GM12878 (cell line): Measurements from ENCODE around the gene FAXC. TPM values are rescaled to one million over a fixed set of nuclear protein-coding genes. Genes with fewer than 3 reads are reported as not detected.

Experiments used
- ATAC-seq: fragments of 200-7000 bp; cut with Tn5 transposase; 3 replicates; pipeline ENCODE4 v1.9.1; 2020; ENCODE audit warnings: mild to moderate bottlenecking, moderate library complexity
- BruUV-seq: library from RNA; stranded (reverse); fragments of 400-500 nt; replicated peaks from 2 replicates; lab custom pipeline; 2021; lab: Mats Ljungman, UMichigan
- CTCF ChIA-PET: fragments of 300-600 bp; sonication (Branson Sonifier 250); formaldehyde crosslinking; extraction: SDS; loops from one replicate; lab custom pipeline; 2021; ENCODE audit warnings: inconsistent platforms; lab: Yijun Ruan, JAX
- POLR2A ChIA-PET: fragments of 350-600 bp; formaldehyde crosslinking; extraction: SDS; loops from one replicate; lab custom pipeline; 2021; ENCODE audit warnings: inconsistent platforms; lab: Charles Lee
- RAD21 ChIA-PET: fragments of 300-600 bp; sonication (Branson Sonifier 250); formaldehyde crosslinking; loops from one replicate; lab custom pipeline; 2023; ENCODE audit warnings: antibody characterized with exemption; ENCODE audit not compliant: unreplicated experiment; lab: Charles Lee
- SMC1A ChIA-PET: fragments of 300-600 bp; sonication (Branson Sonifier 250); formaldehyde crosslinking; loops from one replicate; lab custom pipeline; 2023; ENCODE audit not compliant: unreplicated experiment, uncharacterized antibody; lab: Charles Lee
- DNase-seq: peaks from one replicate; pipeline ENCODE4 v3.0.0-alpha.2; 2011; ENCODE audit warnings: low read depth, low spot score
- FAIRE-seq: peaks from 3 replicates; lab custom pipeline; 2011; peaks lifted over from hg19 to GRCh38; lab: Jason Lieb, UNC
- H2AFZ ChIP-seq: 2 replicates; pipeline ENCODE4 v1.6.0; 2011; ENCODE audit warnings: low read depth, low read length, control low read depth; ENCODE audit not compliant: control insufficient read depth
- H3K27ac ChIP-seq: 2 replicates; pipeline ENCODE4 v1.5.1; 2011; ENCODE audit warnings: control low read depth; ENCODE audit not compliant: control insufficient read depth, insufficient read depth
- H3K27me3 ChIP-seq, 2 experiments: replicated peaks in 1 of 2; 2 replicates each; pipeline versions ENCODE4 v1.6.0 to v1.6.1; 2011; ENCODE audit warnings: low read length in 1 of 2; ENCODE audit not compliant: control insufficient read depth in 2 of 2, insufficient read depth in 2 of 2
- H3K36me3 ChIP-seq, 2 experiments: 2 replicates each; pipeline ENCODE4 v1.5.1; 2011; ENCODE audit warnings: low read length in 1 of 2; ENCODE audit not compliant: control insufficient read depth in 2 of 2, insufficient read depth in 2 of 2
- H3K4me1 ChIP-seq: 2 replicates; pipeline ENCODE4 v1.6.1; 2011; ENCODE audit warnings: mild to moderate bottlenecking, low read length, moderate library complexity, mixed read lengths; ENCODE audit not compliant: control insufficient read depth, insufficient read depth
- H3K4me2 ChIP-seq: 2 replicates; pipeline ENCODE4 v1.6.0; 2011; ENCODE audit warnings: control low read depth; ENCODE audit not compliant: control insufficient read depth, insufficient read depth
- H3K4me3 ChIP-seq: fragments of 200-600 bp; sonication (generic); 2 replicates; pipeline ENCODE4 v1.5.1; 2016
- H3K79me2 ChIP-seq: 2 replicates; pipeline ENCODE4 v1.6.0; 2011; ENCODE audit warnings: low read length; ENCODE audit not compliant: control insufficient read depth, insufficient read depth
- H3K9ac ChIP-seq: 2 replicates; pipeline ENCODE4 v1.8.0; 2011; ENCODE audit warnings: low read length, control low read depth, mixed read lengths; ENCODE audit not compliant: control insufficient read depth, insufficient read depth
- H3K9me3 ChIP-seq: replicated peaks from 3 replicates; pipeline ENCODE4 v1.5.1; 2011; ENCODE audit warnings: mild to moderate bottlenecking, low read length; ENCODE audit not compliant: control insufficient read depth, insufficient read depth
- H4K20me1 ChIP-seq: 2 replicates; pipeline ENCODE4 v1.6.0; 2011; ENCODE audit not compliant: control insufficient read depth, insufficient read depth
- EZH2 ChIP-seq: IDR thresholded peaks from 2 replicates; pipeline ENCODE4 v1.6.1; 2012; ENCODE audit warnings: low read depth, mild to moderate bottlenecking, control low read depth, inconsistent platforms, low read length, borderline replicate concordance; ENCODE audit not compliant: control insufficient read depth
- KDM1A ChIP-seq: fragments of 200-600 bp; sonication (generic); IDR thresholded peaks from 2 replicates; pipeline ENCODE4 v1.6.1; 2016; ENCODE audit warnings: borderline replicate concordance
- KLF5 ChIP-seq: fragments of 450-650 bp; IDR thresholded peaks from 2 replicates; pipeline ENCODE4 v1.6.1; 2014; ENCODE audit warnings: mild to moderate bottlenecking; ENCODE audit not compliant: partially characterized antibody
- MXI1 ChIP-seq: fragments of 150-350 bp; IDR thresholded peaks from 2 replicates; pipeline ENCODE4 v1.6.1; 2011; ENCODE audit warnings: low read depth, mild to moderate bottlenecking, inconsistent platforms, low read length, improper control_type of control experiment
- MYC ChIP-seq: IDR thresholded peaks from 2 replicates; pipeline ENCODE4 v1.6.1; 2011; ENCODE audit warnings: mild to moderate bottlenecking, low read length, moderate library complexity, inconsistent platforms; ENCODE audit not compliant: insufficient read depth, insufficient replicate concordance, insufficient read length, severe bottlenecking
- NFXL1 ChIP-seq: fragments of 450-650 bp; IDR thresholded peaks from 2 replicates; pipeline ENCODE4 v1.6.1; 2017; ENCODE audit warnings: antibody characterized with exemption, mild to moderate bottlenecking, borderline replicate concordance
- POLR2AphosphoS2 ChIP-seq: IDR thresholded peaks from 2 replicates; pipeline ENCODE4 v1.6.1; 2011; ENCODE audit warnings: low read depth, mild to moderate bottlenecking, low read length, improper control_type of control experiment, moderate library complexity
- SMARCA5 ChIP-seq: fragments of 450-650 bp; IDR thresholded peaks from 2 replicates; pipeline ENCODE4 v1.6.1; 2017; ENCODE audit warnings: mild to moderate bottlenecking
- in situ Hi-C: fragments of 300-500 bp; cut with MboI; formaldehyde crosslinking; loops from 9 replicates; pipeline ENCODE4 v1.14.3; 2018; ENCODE audit warnings: mixed read lengths
- intact Hi-C: fragments of 100-400 bp; cut with micrococcal nuclease; formaldehyde crosslinking; loops from one replicate; pipeline ENCODE4 v1.14.2; 2022; ENCODE audit not compliant: unreplicated experiment
- polyA plus RNA-seq, 11 experiments: library from polyadenylated mRNA; depleted of rRNA in 4 of 11; unstranded in 6 of 11; stranded (reverse) in 5 of 11; fragments of >200 nt; fragmentation: Nextera tagmentation in 4 of 11; fragmentation: Illumina TruSeq in 1 of 11; extraction: Ambion mirVana in 4 of 11; extraction: Trizol in 1 of 11; gene quantifications; 1 replicate in 1 of 11; 2 replicates in 10 of 11; pipeline versions ENCODE4 v1.2.1 to v1.2.3, GENCODE V29; 2011 to 2016; ENCODE audit warnings: inconsistent platforms in 2 of 11, missing spikeins in 2 of 11, low read depth in 1 of 11
- total RNA-seq, 4 experiments: library from RNA; depleted of rRNA in 3 of 4; stranded (reverse); fragments of >200 nt in 3 of 4; fragmentation: Illumina TruSeq in 1 of 4; extraction: Trizol in 1 of 4; gene quantifications; 2 replicates each; pipeline versions ENCODE4 v1.2.1 to v1.2.3, GENCODE V29; 2013 to 2021
- TF ChIP-seq, protein P1 (sequence below): fragments of 450-650 bp; IDR thresholded peaks from 2 replicates; pipeline ENCODE4 v1.6.1; 2016; ENCODE audit warnings: mild to moderate bottlenecking
- TF ChIP-seq, protein P2 (sequence below): fragments of 150-350 bp; IDR thresholded peaks from 2 replicates; pipeline ENCODE4 v1.6.1; 2016; ENCODE audit warnings: low read depth, low read length
- TF ChIP-seq, protein P3 (sequence below): fragments of 450-650 bp; IDR thresholded peaks from 2 replicates; pipeline ENCODE4 v1.6.1; 2017; ENCODE audit warnings: mild to moderate bottlenecking, low read depth, inconsistent platforms; ENCODE audit not compliant: poor library complexity, severe bottlenecking
- TF ChIP-seq, protein P4 (sequence below): IDR thresholded peaks from 2 replicates; pipeline ENCODE4 v1.6.1; 2011; ENCODE audit warnings: mild to moderate bottlenecking, low read depth, low read length, moderate library complexity; ENCODE audit not compliant: insufficient replicate concordance

The FAXC gene
- total and polyA plus RNA-seq, 10 of the 15 experiments (the other 5 are each of a cell fraction or from before 2014, with no cell fraction given) = not detected

DNA sequence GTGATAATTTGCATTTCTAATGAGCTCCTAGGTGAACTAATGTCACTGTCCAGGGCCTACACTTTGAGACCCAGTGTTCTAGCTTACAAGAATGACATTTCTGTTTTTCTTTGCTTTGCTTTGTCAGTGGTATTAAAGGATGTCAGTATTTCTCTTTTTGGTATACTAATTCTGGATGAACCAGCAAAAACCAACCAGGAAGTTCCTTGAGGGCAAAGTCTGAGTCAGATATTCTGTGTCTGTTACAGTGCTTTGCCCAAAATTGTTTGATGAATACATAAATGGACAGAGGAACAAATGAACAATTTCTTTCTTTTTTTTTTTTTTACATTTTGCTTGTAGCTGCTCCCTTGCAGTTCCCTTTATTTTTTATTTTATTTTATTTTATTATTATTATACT lies 29.2 kb upstream of the FAXC start (continued):
- TF ChIP-seq, protein P1, sequence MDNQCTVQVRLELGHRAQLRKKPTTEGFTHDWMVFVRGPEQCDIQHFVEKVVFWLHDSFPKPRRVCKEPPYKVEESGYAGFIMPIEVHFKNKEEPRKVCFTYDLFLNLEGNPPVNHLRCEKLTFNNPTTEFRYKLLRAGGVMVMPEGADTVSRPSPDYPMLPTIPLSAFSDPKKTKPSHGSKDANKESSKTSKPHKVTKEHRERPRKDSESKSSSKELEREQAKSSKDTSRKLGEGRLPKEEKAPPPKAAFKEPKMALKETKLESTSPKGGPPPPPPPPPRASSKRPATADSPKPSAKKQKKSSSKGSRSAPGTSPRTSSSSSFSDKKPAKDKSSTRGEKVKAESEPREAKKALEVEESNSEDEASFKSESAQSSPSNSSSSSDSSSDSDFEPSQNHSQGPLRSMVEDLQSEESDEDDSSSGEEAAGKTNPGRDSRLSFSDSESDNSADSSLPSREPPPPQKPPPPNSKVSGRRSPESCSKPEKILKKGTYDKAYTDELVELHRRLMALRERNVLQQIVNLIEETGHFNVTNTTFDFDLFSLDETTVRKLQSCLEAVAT = no peak
- TF ChIP-seq EZH2 (no peak), KLF5 (no peak), MXI1 (no peak)
- TF ChIP-seq, all 136 proteins: peak for 0

DNA sequence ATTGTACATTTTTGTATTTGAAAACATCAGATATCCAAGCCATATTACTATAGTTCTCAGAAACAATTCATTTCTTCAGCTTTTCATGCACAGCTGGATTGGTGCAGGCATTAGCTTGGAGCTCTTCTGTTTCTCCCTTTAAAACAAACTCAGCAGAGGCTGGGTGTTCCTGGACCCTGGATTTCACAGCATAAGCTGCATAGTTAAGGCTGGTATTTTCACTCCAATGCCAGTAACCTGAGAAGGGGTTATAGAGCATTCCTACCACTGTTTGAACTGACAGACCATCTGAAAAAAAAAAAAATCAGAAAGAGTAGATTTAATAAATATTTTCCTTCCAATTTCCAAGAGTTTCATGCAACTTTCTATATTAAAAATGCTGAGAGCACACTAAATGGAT lies 20.1 kb upstream of the FAXC start:
- no peaks in the 10 kb centered on the region for H3K9me3 ChIP-seq
- ATAC-seq = no peak
- H3K79me2 ChIP-seq = no peaks in the 10 kb centered on the region
- ChIA-PET RAD21 (interaction anchor here (0.7 kb wide), 1 partner anchor 10 kb away, joined by 4 read pairs; no protein-coding TSS in a partner anchor), POLR2A (interaction anchor here (0.7 kb wide), 3 partner anchors 9 to 60 kb away, joined by 3 read pairs; no protein-coding TSS in a partner anchor), CTCF (no interaction called here), SMC1A (interaction anchor here (0.7 to 1.0 kb wide), 4 partner anchors 8 to 520 kb away, joined by 3 to 4 read pairs (median 3); no protein-coding TSS in a partner anchor)
- no peak overlapping the region for H3K27ac ChIP-seq
- H2AFZ ChIP-seq = no peak overlapping the region
- no peak overlapping the region for H3K4me3 ChIP-seq
- H3K4me1 ChIP-seq = no peaks in the 10 kb centered on the region
- no peaks in the 10 kb centered on the region for H3K36me3 ChIP-seq
- H4K20me1 ChIP-seq = no peaks in the 10 kb centered on the region
- intact Hi-C loops (no loop called here), in situ Hi-C loops (no loop called here)
- DNase-seq = no peak
- H3K4me2 ChIP-seq = no peak overlapping the region
- no peak for FAIRE-seq
- H3K9ac ChIP-seq = no peak overlapping the region
- no peaks in the 10 kb centered on the region for H3K27me3 ChIP-seq
- BruUV-seq = no TSS peak
- TF ChIP-seq SMARCA5 = no peak
- TF ChIP-seq NFXL1 = no peak
- TF ChIP-seq KDM1A = no peak
- TF ChIP-seq, protein P2, sequence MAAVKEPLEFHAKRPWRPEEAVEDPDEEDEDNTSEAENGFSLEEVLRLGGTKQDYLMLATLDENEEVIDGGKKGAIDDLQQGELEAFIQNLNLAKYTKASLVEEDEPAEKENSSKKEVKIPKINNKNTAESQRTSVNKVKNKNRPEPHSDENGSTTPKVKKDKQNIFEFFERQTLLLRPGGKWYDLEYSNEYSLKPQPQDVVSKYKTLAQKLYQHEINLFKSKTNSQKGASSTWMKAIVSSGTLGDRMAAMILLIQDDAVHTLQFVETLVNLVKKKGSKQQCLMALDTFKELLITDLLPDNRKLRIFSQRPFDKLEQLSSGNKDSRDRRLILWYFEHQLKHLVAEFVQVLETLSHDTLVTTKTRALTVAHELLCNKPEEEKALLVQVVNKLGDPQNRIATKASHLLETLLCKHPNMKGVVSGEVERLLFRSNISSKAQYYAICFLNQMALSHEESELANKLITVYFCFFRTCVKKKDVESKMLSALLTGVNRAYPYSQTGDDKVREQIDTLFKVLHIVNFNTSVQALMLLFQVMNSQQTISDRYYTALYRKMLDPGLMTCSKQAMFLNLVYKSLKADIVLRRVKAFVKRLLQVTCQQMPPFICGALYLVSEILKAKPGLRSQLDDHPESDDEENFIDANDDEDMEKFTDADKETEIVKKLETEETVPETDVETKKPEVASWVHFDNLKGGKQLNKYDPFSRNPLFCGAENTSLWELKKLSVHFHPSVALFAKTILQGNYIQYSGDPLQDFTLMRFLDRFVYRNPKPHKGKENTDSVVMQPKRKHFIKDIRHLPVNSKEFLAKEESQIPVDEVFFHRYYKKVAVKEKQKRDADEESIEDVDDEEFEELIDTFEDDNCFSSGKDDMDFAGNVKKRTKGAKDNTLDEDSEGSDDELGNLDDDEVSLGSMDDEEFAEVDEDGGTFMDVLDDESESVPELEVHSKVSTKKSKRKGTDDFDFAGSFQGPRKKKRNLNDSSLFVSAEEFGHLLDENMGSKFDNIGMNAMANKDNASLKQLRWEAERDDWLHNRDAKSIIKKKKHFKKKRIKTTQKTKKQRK = no peak
- TF ChIP-seq, protein P3, sequence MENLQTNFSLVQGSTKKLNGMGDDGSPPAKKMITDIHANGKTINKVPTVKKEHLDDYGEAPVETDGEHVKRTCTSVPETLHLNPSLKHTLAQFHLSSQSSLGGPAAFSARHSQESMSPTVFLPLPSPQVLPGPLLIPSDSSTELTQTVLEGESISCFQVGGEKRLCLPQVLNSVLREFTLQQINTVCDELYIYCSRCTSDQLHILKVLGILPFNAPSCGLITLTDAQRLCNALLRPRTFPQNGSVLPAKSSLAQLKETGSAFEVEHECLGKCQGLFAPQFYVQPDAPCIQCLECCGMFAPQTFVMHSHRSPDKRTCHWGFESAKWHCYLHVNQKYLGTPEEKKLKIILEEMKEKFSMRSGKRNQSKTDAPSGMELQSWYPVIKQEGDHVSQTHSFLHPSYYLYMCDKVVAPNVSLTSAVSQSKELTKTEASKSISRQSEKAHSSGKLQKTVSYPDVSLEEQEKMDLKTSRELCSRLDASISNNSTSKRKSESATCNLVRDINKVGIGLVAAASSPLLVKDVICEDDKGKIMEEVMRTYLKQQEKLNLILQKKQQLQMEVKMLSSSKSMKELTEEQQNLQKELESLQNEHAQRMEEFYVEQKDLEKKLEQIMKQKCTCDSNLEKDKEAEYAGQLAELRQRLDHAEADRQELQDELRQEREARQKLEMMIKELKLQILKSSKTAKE = no peak
- TF ChIP-seq MYC = no peak
- TF ChIP-seq, protein P4, sequence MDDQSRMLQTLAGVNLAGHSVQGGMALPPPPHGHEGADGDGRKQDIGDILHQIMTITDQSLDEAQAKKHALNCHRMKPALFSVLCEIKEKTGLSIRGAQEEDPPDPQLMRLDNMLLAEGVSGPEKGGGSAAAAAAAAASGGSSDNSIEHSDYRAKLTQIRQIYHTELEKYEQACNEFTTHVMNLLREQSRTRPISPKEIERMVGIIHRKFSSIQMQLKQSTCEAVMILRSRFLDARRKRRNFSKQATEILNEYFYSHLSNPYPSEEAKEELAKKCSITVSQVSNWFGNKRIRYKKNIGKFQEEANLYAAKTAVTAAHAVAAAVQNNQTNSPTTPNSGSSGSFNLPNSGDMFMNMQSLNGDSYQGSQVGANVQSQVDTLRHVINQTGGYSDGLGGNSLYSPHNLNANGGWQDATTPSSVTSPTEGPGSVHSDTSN = no peak
- no peak for TF ChIP-seq POLR2AphosphoS2
